ENCODE data around the gene CHST13. TPM values are rescaled to one million over a fixed set of nuclear protein-coding genes. Genes with fewer than 3 reads are reported as not detected.

CHST13 gene
- total RNA-seq, 1 experiment from 2014 or later = not detected

Other genes starting within 250 kb of the CHST13 start
- 0.10 TPM in 1 of 2 replicates, not detected in the other for gene KLF15, start 166.7 kb upstream of the CHST13 start, total RNA-seq (2014; rRNA removed; shearing (Covaris generic))
- gene CFAP100, start 129.2 kb upstream of the CHST13 start, total RNA-seq (2014; rRNA removed; shearing (Covaris generic)) = not detected in 2 replicates
- 13.5 and 26.6 TPM in 2 replicates for gene ZXDC, start 48.3 kb upstream of the CHST13 start, total RNA-seq (2014; rRNA removed; shearing (Covaris generic))
- 0.02 TPM in 1 of 2 replicates, not detected in the other for gene UROC1, start 6.4 kb upstream of the CHST13 start, total RNA-seq (2014; rRNA removed; shearing (Covaris generic))
- not detected in 2 replicates for gene C3orf22, start 34.8 kb downstream of the CHST13 start, total RNA-seq (2014; rRNA removed; shearing (Covaris generic))
- gene TXNRD3, start 131.0 kb downstream of the CHST13 start, total RNA-seq (2014; rRNA removed; shearing (Covaris generic)) = 4.0 and 7.8 TPM in 2 replicates
- 18.7 and 18.8 TPM in 2 replicates for gene CHCHD6, start 180.1 kb downstream of the CHST13 start, total RNA-seq (2014; rRNA removed; shearing (Covaris generic))